ENCODE data around the gene CCDC88A. TPM values are rescaled to one million over a fixed set of nuclear protein-coding genes. Genes with fewer than 3 reads are reported as not detected.
"Not testable (repeated sequence)": the region's sequence is repeated elsewhere in the genome, so short reads cannot be mapped to it uniquely, and the experiment has no call there.

The CCDC88A gene
- polyA plus RNA-seq, 3 donors, result 50.7 to 79.0 (median 71.5) TPM

- no peak for DNase-seq
Measured at GRCh38 chr2:55399815-55400214, 19.8 kb downstream of the CCDC88A start.

- no peak for DNase-seq
Measured at GRCh38 chr2:55395724-55396605, 23.7 kb downstream of the CCDC88A start.

- DNase-seq, result no peak
Measured at GRCh38 chr2:55391615-55392242, 27.9 kb downstream of the CCDC88A start.

- no peak for DNase-seq
Measured at GRCh38 chr2:55391155-55391554, 28.5 kb downstream of the CCDC88A start.

- not testable (repeated sequence) for DNase-seq
Measured at GRCh38 chr2:55385516-55385915, 34.1 kb downstream of the CCDC88A start.

- DNase-seq, result no peak
Measured at GRCh38 chr2:55384786-55385185, 34.9 kb downstream of the CCDC88A start.

- no peak for DNase-seq
Measured at GRCh38 chr2:55371376-55371775, 48.3 kb downstream of the CCDC88A start.

- DNase-seq, result no peak
Measured at GRCh38 chr2:55370208-55370607, 49.4 kb downstream of the CCDC88A start.

GRCh38 chr2:55365303-55365702, 54.4 kb downstream of the CCDC88A start:
- DNase-seq, result no peak

- DNase-seq, result no peak
Measured at GRCh38 chr2:55364189-55365055, 55.2 kb downstream of the CCDC88A start.

- DNase-seq, result no peak
Measured at GRCh38 chr2:55363636-55364035, 56.0 kb downstream of the CCDC88A start.

GRCh38 chr2:55361465-55362189, 58.0 kb downstream of the CCDC88A start:
- DNase-seq, result no peak

GRCh38 chr2:55358451-55358850, 61.2 kb downstream of the CCDC88A start:
- no peak for DNase-seq

GRCh38 chr2:55357927-55358326, 61.7 kb downstream of the CCDC88A start:
- no peak for DNase-seq

- DNase-seq, result no peak
Measured at GRCh38 chr2:55357164-55357563, 62.5 kb downstream of the CCDC88A start.

- not testable (repeated sequence) for DNase-seq
Measured at GRCh38 chr2:55356136-55356535, 63.5 kb downstream of the CCDC88A start.

- DNase-seq, result no peak
Measured at GRCh38 chr2:55355451-55355850, 64.2 kb downstream of the CCDC88A start.

GRCh38 chr2:55351672-55352071, 68.0 kb downstream of the CCDC88A start:
- no peak for DNase-seq

GRCh38 chr2:55345064-55345463, 74.6 kb downstream of the CCDC88A start:
- DNase-seq, result no peak

- no peak for DNase-seq
Measured at GRCh38 chr2:55338268-55338667, 81.4 kb downstream of the CCDC88A start.

GRCh38 chr2:55334728-55335127, 84.9 kb downstream of the CCDC88A start:
- no peak for DNase-seq

Measured in renal pelvis (tissue), 4 donors.